ENCODE results near the gene HEATR3.

The HEATR3 gene

DNA sequence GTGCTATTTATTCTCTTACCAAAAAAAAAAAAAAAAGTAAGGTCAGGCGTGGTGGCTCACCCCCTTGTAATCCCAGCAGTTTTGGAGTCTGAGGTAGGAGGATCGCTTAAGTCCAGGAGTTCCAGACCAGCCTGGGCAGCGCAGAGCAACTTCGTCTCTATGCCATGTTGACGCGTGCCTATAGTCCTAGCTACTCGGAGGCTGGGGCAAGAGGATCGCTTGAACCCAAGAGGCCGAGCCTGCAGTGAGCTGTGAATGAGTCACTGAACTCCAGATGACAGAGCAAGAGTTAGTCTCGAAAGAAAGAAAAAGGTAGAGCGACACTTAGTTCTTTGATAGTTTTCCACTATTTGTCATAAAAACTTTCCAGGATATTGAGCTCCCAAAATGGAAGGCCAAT lies 86.0 kb downstream of the HEATR3 start:
- TF ChIP-seq, protein P1, sequence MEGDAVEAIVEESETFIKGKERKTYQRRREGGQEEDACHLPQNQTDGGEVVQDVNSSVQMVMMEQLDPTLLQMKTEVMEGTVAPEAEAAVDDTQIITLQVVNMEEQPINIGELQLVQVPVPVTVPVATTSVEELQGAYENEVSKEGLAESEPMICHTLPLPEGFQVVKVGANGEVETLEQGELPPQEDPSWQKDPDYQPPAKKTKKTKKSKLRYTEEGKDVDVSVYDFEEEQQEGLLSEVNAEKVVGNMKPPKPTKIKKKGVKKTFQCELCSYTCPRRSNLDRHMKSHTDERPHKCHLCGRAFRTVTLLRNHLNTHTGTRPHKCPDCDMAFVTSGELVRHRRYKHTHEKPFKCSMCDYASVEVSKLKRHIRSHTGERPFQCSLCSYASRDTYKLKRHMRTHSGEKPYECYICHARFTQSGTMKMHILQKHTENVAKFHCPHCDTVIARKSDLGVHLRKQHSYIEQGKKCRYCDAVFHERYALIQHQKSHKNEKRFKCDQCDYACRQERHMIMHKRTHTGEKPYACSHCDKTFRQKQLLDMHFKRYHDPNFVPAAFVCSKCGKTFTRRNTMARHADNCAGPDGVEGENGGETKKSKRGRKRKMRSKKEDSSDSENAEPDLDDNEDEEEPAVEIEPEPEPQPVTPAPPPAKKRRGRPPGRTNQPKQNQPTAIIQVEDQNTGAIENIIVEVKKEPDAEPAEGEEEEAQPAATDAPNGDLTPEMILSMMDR (IDR thresholded peaks at IDR 0.05; ENCODE audit: insufficient read depth, low read depth, low read length, missing control alignments): no peak
- H3K4me3 ChIP-seq (ENCODE audit: low read length): no peak overlapping the region
- no peak for DNase-seq (ENCODE audit: low read depth)

DNA sequence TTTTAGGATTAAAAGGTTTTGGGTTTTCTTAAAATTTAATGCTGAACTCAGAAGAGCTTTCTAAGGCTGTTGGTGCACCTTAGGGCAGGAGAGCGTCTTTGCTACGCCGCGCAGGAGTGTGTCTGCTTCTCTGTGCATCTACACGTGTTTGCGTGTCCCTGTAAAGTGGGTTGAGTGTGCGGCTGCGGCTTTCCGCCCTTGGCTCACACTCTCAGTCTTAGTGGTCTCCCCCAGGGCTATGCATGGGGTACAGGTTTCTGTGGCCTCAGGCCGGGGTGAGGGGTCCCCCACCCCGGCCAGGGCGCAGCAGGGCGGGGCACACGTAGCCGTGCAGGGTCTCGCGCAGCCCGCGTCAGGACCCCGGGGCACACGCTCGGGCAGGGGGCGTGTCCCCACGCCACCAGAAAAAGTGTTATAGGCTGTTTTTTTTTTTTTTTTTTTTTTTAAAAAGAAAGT lies 86.6 kb downstream of the HEATR3 start:
- TF ChIP-seq, protein P1 (IDR thresholded peaks at IDR 0.05; ENCODE audit: insufficient read depth, low read depth, low read length, missing control alignments): no peak
- DNase-seq (ENCODE audit: low read depth): peak; percentile 44
- peak overlapping the region; percentile 60 for H3K4me3 ChIP-seq (ENCODE audit: low read length)

DNA sequence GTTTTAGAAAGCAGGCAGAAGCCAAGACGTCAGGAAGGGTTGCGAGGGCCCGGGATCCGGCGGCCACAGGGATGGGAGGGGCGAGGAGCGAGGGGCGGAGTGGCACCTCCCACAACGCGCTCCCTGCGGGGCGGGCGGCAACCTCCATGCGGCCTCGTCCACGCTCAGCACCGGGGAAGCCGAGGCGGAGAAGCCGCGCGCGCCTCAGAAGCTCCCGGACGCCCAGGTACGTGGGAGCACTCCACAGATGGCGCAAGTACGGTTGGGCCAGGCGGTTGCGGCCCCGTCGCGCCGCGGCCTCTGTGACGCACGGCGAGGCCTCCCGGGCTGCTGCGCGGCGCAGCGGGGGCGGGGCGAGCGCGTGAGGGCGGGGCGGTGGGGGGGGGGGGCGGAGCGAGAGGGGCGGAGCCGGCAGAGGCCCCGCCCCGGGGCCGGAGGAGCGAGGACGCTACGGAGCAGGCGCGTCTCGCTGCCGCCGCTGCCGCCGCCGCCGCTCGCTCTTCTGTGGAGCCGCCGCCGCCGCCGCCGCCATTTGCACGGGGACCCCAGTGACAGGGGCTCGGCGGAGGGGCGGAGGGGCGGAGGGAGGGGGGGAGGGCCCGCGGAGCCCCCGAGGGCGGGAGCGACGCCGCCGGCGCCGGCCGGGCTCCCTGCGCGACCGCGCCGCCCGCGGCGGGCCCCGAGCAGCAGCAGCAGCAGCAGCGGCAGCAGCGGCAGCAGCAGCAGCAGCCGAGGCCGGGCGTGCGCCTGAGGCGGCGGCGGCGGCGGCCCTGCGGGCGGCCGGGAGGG lies 87.2 kb downstream of the HEATR3 start, which contains the start of gene TENT4B:
Gene TENT4B, plus strand, starts transcription at position 500 of the 789 bp plus-strand sequence. CDS start 316 bp downstream, outside the sequence.
- peak within 1 kb of the TSS; percentile 66 for H3K4me3 ChIP-seq (ENCODE audit: low read length)
- peak; percentile 85 for DNase-seq (ENCODE audit: low read depth)
- TF ChIP-seq, protein P1 (IDR thresholded peaks at IDR 0.05; ENCODE audit: insufficient read depth, low read depth, low read length, missing control alignments): no peak

DNA sequence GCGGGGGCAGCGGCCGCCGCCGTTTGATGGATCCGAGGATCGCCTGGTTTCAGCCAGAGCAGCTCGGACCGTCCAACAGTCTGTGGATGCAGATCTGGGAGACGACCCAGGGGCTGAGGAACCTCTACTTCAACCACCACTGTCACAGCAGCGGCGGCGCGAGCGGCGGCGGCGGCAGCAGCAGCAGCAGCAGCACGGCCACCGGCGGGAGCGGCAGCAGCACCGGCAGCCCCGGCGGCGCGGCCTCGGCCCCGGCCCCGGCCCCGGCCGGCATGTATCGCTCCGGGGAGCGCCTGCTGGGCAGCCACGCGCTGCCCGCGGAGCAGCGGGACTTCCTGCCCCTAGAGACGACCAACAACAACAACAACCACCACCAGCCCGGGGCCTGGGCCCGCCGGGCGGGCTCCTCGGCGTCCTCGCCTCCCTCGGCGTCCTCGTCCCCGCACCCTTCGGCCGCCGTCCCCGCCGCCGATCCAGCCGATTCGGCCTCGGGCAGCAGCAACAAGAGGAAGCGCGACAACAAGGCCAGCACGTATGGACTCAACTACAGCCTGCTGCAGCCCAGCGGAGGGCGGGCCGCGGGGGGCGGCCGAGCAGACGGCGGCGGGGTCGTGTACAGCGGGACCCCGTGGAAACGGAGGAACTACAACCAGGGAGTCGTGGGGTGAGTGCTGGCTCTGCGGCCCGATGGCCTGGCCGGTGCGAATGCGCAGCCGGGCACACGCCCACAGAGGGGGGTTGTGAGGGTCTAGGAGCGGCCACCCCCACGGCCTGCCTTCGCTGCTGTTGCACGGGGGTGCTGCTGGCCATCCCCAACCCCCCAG lies 88.0 kb downstream of the HEATR3 start:
- H3K4me3 ChIP-seq (ENCODE audit: low read length): peak overlapping the region; percentile 66
- TF ChIP-seq, protein P1 (IDR thresholded peaks at IDR 0.05; ENCODE audit: insufficient read depth, low read depth, low read length, missing control alignments): no peak
- DNase-seq (ENCODE audit: low read depth): peak; percentile 29

DNA sequence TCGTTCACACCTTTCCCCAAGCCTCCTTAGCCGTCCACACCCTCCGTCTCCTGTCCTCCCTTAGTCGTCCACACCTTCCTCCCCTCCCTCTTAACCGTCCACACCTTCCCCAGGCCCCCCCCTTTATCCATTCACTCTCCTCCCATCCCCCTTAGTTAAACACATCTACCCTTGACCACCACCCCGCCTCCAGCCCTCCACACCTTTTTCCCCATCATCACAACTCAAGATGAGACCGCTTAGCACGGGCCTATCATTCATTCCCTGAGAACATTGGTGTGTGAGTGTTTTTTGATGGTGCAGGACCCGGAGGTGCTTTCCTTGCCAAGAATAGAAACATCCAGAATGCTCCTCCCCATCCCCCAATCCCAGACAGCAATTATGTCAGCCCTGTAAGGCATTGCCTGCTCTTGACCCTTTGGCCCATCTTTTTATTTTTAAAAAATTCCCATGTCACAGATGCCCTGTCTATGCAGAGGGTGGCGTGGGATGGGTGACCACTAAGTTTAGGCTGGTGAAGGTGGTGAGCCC lies 88.7 kb downstream of the HEATR3 start:
- H3K4me3 ChIP-seq (ENCODE audit: low read length): peak overlapping the region; percentile 66
- TF ChIP-seq, protein P1 (IDR thresholded peaks at IDR 0.05; ENCODE audit: insufficient read depth, low read depth, low read length, missing control alignments): no peak
- DNase-seq (ENCODE audit: low read depth): peak; percentile 32

DNA sequence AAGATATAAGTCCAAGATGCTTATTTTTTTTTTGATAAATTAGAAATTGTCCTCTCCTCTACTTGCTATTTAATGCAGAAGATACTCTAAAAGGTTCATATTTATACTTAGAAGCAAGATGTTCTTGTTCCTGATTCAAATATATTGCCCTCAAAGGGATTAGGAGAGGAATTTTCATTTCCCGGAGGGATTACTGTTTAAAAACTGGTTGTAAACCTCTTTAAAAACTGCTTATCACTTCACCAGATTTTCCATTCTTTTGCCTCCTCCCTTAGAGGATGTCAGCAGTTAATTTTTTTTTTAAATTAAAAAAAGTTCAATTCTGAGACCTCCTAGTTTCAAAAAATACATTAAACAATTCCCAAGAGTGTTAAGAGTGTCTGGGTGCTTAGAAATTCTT lies 90.2 kb downstream of the HEATR3 start:
- DNase-seq (ENCODE audit: low read depth): no peak
- no peak overlapping the region for H3K4me3 ChIP-seq (ENCODE audit: low read length)
- TF ChIP-seq, protein P1 (IDR thresholded peaks at IDR 0.05; ENCODE audit: insufficient read depth, low read depth, low read length, missing control alignments): no peak

Data from epithelial cell of esophagus (primary cell).